Suprapubic skin (tissue), 4 donors: ENCODE data around the gene GRIK4.

Source experiments
- CTCF ChIP-seq, 2 donors: fragments of 200-600 bp in 1 of 2; fragments of 450-650 bp in 1 of 2; sonication (generic) in 1 of 2; IDR thresholded peaks; one replicate each; pipeline ENCODE4 v1.5.1; 2016 to 2019; ENCODE audit warnings: antibody characterized with exemption in 2 of 2, mild to moderate bottlenecking in 1 of 2, moderate library complexity in 1 of 2
- EP300 ChIP-seq: sonication (generic); formaldehyde crosslinking; IDR thresholded peaks from one replicate; pipeline ENCODE4 v1.6.1; 2017; ENCODE audit warnings: antibody characterized with exemption
- POLR2A ChIP-seq, 2 donors: fragments of 450-650 bp; IDR thresholded peaks; one replicate each; pipeline ENCODE4 v1.6.1; 2017; ENCODE audit warnings: antibody characterized with exemption in 2 of 2, mild to moderate bottlenecking in 2 of 2, moderate library complexity in 2 of 2
- POLR2AphosphoS5 ChIP-seq, 3 donors: sonication (generic); formaldehyde crosslinking; IDR thresholded peaks; one replicate each; pipeline ENCODE4 v1.6.1; 2017; ENCODE audit warnings: antibody characterized with exemption in 3 of 3

GRCh38 chr11:120577041-120577440 is 65.5 kb downstream of the GRIK4 start:
- TF ChIP-seq CTCF (IDR thresholded peaks at IDR 0.05) (no peak), POLR2AphosphoS5 (IDR thresholded peaks at IDR 0.05) (no peak), POLR2A (IDR thresholded peaks at IDR 0.05) (no peak), EP300 (no peak)
